GM18907 (cell line): ENCODE measurements around the gene ALAS1.
A peak's percentile ranks its signal among the peaks of the same experiment; 100 is the strongest.
"Not testable (repeated sequence)": the region's sequence is repeated elsewhere in the genome, so short reads cannot be mapped to it uniquely, and the experiment has no call there.

Experiments
- ATAC-seq: cut with Tn5 transposase; IDR thresholded peaks from one replicate; pipeline ENCODE4 v1.9.1; 2021; ENCODE audit warnings: mild to moderate bottlenecking, moderate library complexity; ENCODE audit not compliant: unreplicated experiment

The ALAS1 gene

DNA sequence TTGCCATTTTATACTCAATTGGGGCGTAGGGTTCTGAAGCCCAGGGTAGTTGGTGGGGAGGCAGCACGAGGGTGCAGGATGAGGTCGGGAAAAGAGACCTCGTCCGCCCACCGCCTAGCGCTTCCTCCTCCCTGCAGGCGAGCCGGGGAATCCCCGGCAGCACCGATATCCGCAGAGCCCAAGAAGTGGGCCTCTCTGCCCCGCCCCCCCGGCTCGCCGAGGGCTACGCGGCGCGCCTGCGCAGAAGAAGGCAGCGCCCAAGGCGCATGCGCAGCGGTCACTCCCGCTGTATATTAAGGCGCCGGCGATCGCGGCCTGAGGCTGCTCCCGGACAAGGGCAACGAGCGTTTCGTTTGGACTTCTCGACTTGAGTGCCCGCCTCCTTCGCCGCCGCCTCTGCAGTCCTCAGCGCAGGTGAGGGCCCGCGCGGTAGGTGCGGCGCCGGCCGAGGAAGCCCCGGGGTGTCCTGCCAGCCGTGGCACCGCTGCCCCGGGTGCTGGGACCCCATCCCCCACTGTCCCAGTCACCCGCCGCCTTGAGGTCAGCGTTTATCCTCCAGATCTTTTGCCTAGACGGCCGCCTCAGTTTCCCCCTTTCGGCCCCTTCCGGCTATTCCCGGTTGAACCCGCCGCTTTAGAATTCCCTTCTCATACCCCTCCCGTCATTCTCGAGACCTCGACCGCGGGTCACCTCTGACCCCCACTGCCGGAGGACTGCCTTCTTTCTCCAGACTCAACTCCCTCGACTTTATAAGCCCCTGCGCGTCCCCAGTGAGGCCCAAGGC is at the start of gene ALAS1:
Gene ALAS1 (plus strand): TSS at position 319 of the 784 bp plus-strand sequence. CDS start 1,082 bp downstream, outside the sequence.
- ATAC-seq: peak; percentile 83

DNA sequence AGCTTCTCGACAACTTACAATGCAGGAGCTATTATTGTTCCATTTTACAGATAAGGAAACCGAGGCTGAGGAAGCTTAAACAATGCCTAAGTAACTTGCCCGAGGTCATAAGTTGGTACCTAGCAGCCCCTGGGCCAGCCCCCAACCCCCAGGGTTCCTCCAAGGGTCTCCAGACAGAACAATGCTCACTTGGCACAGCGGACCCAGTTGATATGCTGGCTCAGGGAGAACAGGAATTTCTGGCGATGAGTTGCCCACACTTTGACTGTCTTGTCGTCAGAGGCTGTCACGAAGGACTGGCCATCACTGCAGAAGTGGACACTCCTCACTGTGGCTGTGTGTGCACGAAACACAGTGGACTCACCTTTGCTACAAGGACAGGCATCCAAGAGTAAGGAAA is 48.9 kb upstream of the ALAS1 start:
- ATAC-seq: no peak

DNA sequence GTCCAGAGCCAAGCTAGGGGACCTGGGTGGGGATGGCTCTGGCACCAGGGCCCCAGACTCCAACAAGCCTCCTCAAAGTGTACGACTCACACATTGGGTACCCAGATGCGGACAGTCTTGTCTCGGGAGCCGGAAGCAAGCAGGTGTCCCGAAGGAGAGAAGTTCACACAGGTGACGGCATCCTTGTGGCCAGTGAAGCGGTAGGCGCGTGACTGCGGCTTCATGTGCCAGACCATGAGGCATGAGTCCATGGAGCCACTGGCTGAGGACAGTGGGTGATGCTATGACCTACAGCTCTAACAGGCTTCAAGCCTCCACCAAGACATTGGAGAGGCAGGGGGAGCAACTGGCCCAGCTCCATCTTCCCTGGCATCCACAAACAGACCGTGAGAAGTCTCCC is 48.2 kb upstream of the ALAS1 start:
- ATAC-seq: no peak

DNA sequence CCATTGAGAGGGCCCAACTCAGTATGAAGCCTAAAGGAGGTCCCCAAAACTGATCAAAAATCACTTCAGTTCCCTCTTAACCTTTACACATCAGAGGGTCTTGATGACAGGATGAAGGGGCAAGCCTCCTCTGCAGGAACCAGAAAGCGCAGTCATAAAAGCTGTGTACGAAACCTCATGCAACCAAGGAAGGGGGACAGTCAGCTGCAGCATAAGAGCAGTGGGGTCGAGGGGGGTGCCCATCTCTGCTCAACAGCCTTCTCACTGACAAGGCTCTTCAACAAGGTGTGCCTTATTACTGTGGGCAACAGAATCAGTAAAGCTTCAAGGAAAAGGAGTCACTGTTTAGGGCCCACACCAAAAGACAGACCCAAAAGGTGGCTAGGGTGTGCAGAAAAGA is 47.6 kb upstream of the ALAS1 start:
- no peak for ATAC-seq

DNA sequence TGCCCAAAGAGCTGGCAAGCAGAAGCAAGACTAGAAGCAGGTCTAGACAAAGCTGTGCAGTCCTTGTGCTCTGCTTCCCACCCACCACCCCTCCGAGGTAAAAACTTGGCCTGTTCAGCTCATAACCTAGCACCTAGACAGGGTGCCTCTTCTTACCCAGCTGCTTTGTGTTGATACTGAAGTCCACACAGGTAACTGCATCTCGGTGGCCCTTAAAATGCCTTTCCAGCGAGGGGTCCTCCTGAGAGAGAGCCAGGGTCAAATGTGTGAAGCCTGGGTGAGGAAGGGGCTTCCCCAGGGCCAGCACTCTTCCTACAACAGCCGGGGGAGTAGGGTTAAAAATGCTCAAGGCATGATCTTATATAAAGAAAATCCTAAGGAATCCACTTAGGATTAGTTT is 47.1 kb upstream of the ALAS1 start:
- no peak for ATAC-seq

DNA sequence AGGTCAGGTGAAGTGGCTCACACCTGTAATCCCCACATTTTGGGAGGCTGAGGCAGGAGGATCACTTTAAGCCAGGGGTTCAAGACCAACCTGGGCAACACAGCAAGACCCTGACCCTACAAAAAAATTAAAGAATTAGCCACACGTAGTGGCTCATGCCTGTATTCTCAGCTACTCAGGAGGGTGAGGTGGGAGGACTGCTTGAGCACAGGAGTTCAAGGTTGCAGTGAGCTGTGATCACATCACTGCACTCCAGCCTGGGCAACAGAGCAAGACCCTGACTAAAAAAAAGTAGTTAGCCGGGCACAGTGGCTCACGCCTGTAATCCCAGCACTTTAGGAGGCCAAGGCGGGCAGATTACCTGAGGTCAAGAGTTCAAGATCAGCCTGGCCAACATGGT is 46.0 kb upstream of the ALAS1 start:
- not testable (repeated sequence) for ATAC-seq

DNA sequence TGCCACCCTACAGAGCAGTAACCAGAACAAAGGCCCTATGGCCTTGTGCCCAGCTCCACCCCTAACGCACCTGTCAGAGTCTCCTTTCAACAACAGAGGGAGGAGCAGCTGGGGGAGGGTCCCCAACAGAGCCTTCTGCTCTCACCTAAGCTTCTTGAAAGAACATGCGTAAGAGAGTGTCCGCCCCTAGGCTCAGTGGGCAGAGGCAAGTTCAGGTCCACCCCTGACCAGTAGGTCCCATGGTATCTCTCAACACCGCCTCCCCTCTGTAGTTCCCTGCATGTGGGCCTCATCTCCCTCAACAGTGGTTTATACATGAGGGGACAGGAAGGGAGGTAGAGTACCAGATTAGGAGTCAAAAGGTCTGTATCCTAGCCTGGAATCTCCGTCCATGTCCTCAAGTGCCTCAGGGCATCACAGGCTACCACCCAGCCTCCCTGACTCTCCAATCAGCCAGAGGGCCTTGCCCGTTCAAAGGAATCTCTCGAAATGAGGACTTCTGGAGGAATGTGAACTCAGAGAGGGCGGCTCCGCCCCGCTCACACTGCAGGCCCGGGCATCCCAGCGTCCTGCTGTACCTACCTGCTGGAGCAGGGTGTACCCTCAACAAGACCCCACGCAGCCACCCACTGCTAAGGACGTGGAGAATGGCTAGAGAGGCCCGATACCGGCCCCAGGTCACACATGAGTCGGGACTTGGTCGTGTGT is 44.4 kb upstream of the ALAS1 start:
- ATAC-seq: peak; percentile 16

DNA sequence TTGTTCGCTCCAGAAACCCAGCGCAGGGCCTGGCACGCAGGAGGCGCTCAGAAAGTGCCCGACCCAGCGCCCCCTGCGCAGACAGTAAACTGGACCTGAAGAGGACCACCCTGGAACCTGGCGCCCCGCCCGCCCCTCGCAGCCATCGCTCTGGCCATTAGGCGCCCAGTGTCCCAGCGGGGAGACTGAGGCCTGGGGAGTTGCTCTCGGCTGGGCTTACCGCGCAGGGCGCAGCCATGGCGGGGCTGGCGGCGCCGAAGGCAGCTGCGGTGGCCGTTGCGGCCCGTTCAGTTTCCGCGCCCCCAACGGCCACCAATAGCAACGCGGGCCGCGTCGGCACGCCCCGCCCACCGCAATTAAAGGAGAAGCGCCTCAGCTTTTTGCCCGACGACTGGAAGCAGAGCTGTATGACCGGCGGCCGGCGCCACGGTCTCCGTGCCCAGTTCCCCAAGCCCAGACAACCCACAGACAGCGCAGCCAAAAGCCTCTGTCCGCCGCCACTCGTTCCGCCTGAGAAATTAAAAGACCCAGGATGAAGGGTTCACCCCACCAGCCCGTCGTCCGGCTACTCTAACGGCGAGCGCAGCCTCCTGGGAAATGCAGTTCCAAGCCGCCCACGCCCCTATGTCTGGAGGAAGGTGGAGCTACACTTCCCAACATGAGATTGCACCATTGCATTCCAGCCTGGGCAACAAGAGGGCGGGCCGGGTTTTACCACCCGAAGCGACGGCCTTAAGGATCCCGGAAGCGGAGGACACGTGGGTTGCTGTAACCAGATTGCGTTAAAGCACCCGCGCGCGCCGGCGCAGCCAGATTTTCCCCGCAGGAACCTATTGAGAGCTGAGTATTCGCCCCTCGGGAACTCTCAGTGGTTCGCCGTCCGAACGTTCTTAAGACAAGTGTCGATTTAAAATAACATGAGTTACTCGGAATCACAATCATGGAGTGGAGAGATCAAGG is 43.5 kb upstream of the ALAS1 start, which contains the start of gene POC1A:
Gene POC1A (minus strand): TSS at position 289 of the 960 bp plus-strand sequence. CDS start 51 bp downstream, at position 238.
- ATAC-seq: peak; percentile 81

DNA sequence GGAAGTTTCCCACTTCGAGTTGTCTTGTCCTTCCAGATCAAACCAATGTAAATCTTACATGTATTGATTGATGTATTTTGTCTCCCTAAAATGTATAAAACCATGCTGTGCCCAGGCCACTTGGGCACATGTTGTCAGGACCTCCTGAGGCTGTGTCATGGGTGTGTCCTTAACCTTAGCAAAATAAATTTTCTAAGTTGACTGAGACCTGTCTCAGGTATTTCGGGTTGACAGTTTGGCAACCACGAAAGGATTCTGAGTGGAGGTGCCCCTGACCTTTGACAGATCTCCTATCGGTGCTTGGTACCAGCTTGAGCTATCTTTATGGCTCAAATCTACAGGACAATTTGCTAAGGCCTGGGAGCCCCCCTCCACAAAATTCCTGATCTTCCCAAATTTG is 42.0 kb upstream of the ALAS1 start:
- no peak for ATAC-seq

DNA sequence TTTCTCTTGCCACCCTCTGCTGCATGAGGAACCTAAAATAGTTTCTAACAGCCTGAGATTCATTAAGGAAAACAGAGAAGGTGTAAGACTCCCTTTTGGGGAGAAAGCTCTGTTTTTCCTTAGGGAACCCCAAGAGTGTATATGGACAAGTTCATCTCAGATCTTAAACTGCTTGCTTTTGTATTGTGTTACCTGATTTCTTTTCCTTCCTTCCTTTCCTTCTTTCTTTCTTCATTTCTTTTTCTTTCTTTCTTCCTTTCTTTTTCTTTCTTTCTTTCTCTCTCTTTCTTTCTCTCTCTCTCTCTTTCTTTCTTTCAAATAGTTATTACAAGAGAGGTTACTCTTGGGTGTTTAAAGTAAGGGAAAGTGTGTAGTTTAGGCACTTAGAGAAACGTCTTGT is 38.5 kb upstream of the ALAS1 start:
- no peak for ATAC-seq

DNA sequence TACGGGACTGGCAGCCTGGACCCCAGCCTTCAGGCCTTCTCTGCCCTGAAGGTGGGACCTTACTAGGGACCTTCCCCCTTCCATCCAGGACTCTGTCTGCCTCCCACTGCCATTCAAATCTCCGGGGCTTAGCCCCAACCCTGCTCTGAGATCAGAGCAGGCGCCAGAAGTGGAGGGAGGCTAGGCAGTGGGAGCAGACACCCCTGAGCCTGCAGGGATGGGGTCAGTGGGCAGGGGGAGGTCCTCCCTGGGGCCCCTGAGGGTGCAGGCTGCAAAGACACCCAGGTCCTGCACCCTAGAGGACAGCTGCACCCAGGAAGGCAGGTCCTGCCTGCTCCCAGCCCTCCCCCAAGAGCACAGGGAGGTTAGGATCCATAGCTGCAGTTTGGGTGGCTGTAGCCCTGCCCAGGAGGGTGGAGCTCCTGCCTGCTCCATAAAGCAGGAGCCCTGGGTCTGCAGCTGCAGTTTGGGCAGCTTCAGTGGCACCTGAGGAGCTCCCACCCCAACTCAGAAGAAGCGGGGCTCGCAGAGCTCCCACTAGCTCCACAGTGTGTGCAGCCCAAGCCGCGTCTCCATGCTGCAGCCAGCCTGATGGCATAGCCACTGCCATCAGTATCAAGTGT is 35.6 kb upstream of the ALAS1 start:
- no peak for ATAC-seq

DNA sequence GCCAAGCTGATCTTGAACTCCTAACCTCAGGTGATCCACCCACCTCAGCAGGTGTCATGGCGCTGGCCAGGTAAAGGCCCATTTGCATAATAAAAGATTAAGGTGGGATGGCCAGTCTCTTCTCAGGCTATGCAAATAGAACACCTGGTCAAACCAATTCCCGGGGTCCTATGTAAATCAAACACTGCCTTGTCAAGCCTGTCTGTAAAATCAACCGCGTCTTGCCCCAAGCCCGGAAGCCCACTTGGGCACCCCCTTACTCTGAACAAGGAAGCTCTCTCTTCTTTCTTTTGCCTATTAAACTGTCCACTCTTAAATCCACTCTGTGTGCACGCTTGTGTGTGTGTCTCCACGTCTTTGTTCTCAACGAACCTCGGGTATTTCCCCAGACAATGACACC is 30.7 kb upstream of the ALAS1 start:
- no peak for ATAC-seq

DNA sequence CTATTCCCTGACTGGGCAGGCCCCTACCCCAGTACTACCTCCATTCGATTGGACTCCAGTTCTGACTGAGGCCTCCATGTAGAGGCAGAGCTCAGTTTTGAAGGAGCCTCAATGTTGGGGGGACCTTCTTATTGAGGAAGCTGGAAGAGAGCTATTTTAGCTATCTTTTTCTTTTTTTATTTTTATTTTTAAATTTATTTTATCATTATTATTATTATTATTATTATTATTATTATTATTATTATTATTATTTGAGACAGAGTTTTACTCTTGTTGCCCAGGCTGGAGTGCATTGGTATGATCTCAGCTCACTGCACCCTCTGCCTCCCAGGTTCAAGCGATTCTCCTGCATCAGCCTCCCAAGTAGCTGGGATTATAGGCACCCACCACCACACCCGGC is 27.7 kb upstream of the ALAS1 start:
- not testable (repeated sequence) for ATAC-seq

DNA sequence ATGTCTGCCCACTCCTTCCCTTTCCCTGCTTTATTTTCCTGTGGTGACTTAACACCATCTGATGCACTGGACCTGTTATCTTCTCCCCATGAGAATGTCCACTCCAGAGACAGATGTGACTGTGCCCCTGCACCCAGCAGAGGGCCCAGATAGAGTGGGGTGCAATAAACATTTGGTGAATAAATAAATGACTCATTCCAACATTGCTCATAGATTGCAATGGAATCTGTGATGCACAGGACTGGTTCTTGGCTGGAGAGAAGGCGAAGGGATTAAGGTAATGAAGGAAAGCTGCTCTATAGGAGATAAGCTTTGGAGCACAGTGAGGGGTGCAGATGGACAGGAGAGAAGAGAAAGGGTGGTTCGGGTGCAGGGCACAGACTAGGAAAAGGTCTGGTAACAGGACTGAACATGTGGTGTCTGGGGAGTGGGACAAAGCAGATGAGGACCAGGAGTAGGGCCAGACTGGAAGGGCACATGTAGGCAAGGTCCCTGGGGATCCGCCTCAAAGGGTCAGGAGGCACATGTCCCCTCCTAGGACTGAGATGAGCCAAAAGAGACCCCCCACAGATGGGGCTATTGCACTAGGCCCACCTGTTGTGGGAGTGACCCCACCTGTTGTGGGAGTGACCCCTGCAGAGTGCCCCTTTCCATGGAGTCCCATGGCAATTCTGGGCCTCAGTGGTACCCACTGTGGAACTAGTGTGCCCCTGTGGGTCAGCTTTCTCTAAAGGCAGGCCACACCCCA is 26.3 kb upstream of the ALAS1 start:
- no peak for ATAC-seq

DNA sequence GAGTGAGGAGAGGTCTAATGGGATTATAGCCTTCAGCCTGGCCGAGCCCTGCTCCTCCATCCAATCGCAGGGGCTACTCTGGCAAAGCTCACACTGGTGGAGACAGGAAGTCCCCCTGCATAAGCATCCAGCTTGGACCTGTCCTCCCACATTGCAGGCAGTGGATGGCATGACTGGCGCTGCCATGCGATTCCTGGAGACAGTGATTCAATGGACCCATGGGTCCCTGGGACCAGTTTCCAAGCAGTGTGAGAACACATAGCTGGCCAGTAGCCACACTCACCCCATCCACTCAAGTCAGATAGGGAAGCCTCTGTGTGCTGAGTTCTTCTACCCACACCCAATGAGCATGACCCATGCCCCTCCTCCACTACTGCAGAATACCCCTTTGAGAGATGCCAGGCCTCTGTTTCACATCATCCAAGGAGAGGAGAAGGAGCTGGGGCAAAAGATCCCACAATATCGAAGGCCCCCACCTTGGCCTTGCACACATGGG is 25.6 kb upstream of the ALAS1 start:
- ATAC-seq: no peak

DNA sequence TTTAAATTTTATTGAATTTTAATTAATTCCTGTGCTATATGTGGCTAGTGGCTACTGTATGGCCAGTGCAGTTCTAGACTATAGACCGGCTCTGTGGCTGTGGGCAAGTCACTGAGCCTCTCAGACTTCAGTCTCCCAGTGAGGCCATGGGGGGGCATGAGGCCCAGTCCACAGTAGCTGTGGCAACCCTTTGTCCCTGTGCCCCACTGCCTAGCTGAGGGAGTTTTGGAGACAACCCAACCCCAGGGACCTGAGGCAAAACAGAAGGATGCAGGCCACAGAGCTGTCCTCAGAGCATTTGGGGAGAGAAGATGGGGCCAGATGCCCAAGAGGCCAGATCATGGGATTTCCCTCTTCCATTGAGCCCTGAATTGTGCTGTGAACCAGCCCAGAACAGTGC is 24.9 kb upstream of the ALAS1 start:
- ATAC-seq: no peak

DNA sequence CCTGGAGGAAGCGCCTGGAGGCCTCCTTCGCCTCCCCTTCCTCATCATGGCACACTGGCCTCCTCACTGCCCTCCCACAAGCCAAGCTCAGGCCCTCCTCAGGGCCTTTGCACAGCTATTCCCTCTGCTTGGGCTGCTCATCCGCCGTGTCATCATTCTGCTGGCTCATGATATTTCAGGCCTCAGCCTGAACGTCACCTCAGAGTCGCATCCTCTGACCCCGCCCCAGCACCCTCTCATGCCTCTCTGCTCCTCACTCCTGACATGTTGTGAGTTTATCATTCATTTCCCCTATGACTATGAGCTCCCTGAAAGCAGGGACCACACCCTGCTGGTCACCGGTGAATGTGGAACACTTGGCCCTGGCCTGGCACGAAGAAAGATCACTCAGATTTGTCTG is 23.1 kb upstream of the ALAS1 start:
- no peak for ATAC-seq

DNA sequence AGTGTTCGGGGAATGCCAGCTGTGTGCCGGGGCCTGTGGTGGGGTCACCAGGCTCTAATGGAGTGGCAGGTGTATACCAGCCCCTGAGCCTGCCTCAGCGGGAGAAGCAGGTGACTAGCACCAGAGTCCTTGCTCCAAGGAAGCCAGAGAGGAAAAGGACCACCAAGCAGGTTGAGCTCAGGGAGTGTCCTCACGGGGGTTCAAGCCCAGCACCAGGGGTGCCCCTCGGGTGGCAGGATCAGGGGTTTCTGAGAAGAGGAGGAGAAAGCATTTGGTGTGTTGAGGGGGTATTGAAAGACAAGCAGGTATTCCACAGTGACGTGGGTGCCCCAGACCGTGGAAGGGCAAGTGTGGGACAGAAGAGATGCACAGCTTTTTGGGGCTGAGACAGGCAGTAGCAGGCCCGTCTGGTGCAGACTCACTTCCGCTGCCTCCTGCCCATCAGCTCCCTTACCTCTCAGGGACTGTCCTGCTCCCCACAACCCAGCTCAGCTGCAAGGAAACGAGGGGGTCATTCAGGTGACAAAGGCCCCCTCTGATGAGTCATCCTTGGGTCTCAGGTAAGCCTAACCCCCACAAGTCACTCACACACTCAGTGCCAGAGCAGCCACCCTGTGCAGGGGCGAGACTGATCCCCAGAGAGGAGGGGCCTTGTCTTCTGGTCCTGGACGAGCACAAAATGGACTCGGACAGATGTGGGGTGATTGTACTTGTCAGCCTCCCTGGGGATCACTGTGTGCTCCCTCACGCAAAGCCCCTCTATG is 22.4 kb upstream of the ALAS1 start:
- ATAC-seq: no peak

DNA sequence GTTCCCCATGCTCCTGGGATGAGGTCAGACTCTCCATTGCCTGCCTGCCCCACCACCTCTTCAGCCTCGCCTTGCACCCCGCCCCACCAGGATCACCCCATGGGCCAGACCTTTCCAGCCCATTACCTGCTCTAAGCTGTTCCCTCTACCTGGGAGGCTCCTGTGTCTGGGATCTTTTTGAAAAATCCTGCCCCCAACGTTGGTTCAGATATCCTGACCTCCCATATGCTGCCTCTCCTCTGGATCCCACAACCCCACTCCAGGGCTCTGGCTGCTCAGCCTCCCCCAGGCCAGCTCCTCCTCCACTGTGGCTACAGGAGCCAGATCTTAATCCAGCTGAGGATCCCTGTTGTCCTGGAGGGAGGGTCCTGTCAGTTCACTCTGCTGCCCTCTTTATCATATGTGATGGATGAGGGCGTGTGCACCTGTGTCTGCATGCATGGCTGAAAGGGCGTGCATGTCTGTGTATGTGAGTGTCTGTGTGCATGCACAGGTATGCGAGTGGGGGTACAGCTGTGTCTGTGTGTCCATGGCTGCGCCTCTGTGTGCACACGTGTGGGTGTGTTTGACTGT is 21.7 kb upstream of the ALAS1 start:
- ATAC-seq: no peak
